CD14-positive monocyte (primary cell): ENCODE measurements around the gene ADAMTSL1. TPM values are rescaled to one million over a fixed set of nuclear protein-coding genes. Genes with fewer than 3 reads are reported as not detected.

Source experiments
- DNase-seq, 3 donors: peaks; one replicate each; pipeline ENCODE4 v3.0.0-alpha.2; 2011 to 2022
- H2AFZ ChIP-seq: 2 replicates; pipeline ENCODE4 v1.6.0; 2012; ENCODE audit warnings: mild to moderate bottlenecking, low read depth, low read length, inconsistent platforms; ENCODE audit not compliant: insufficient read depth, poor library complexity, severe bottlenecking
- H3K27ac ChIP-seq, 2 donors: 1 replicate in 1 of 2; 2 replicates in 1 of 2; pipeline ENCODE4 v1.5.1; 2012 to 2013; ENCODE audit warnings: low read length in 2 of 2, control low read depth in 1 of 2, inconsistent platforms in 1 of 2, low read depth in 1 of 2, mild to moderate bottlenecking in 1 of 2
- H3K27me3 ChIP-seq, 2 donors: one replicate each; pipeline versions ENCODE4 v1.6.0 to v1.6.1; 2011 to 2013; ENCODE audit warnings: low read length in 2 of 2; ENCODE audit not compliant: control insufficient read depth in 2 of 2, insufficient read depth in 2 of 2
- H3K36me3 ChIP-seq, 2 donors: replicated peaks in 1 of 2; 1 replicate in 1 of 2; 2 replicates in 1 of 2; pipeline versions ENCODE4 v1.5.1 to v1.6.1; 2012 to 2013; ENCODE audit warnings: low read length in 2 of 2, control low read depth in 1 of 2, inconsistent platforms in 1 of 2, mild to moderate bottlenecking in 1 of 2; ENCODE audit not compliant: insufficient read depth in 2 of 2, control insufficient read depth in 1 of 2
- H3K4me1 ChIP-seq, 2 donors: 1 replicate in 1 of 2; 2 replicates in 1 of 2; pipeline versions ENCODE4 v1.5.1 to v1.6.1; 2012 to 2013; ENCODE audit warnings: low read length in 2 of 2, control low read depth in 1 of 2, inconsistent platforms in 1 of 2, mild to moderate bottlenecking in 1 of 2, moderate library complexity in 1 of 2; ENCODE audit not compliant: insufficient read depth in 2 of 2, control insufficient read depth in 1 of 2
- H3K4me2 ChIP-seq: replicated peaks from 2 replicates; pipeline ENCODE3; 2012; ENCODE audit warnings: low read length, moderate library complexity, mild to moderate bottlenecking; ENCODE audit not compliant: poor library complexity, severe bottlenecking; ENCODE audit errors: extremely low read depth
- H3K4me3 ChIP-seq, 3 experiments: fragments of 200-600 bp in 1 of 3; sonication (generic) in 1 of 3; replicated peaks in 1 of 3; 1 replicate in 2 of 3; 2 replicates in 1 of 3; pipeline ENCODE4 v1.5.1; 2011 to 2013; ENCODE audit warnings: low read length in 3 of 3, mild to moderate bottlenecking in 3 of 3, control low read depth in 2 of 3, low read depth in 2 of 3, inconsistent platforms in 1 of 3, moderate library complexity in 1 of 3
- H3K79me2 ChIP-seq: 2 replicates; pipeline ENCODE4 v1.6.0; 2012; ENCODE audit warnings: mild to moderate bottlenecking, control low read depth, inconsistent platforms, low read length, moderate library complexity; ENCODE audit not compliant: insufficient read depth
- H3K9ac ChIP-seq: 2 replicates; pipeline ENCODE4 v1.6.0; 2017; ENCODE audit warnings: low read length, mild to moderate bottlenecking; ENCODE audit not compliant: insufficient read depth, poor library complexity, severe bottlenecking
- H3K9me3 ChIP-seq, 2 donors: replicated peaks in 1 of 2; 1 replicate in 1 of 2; 2 replicates in 1 of 2; pipeline versions ENCODE4 v1.5.1 to v1.6.1; 2012 to 2013; ENCODE audit warnings: low read length in 2 of 2, control low read depth in 1 of 2; ENCODE audit not compliant: control insufficient read depth in 1 of 2, insufficient read depth in 1 of 2
- H4K20me1 ChIP-seq: 2 replicates; pipeline ENCODE4 v1.6.0; 2012; ENCODE audit warnings: mild to moderate bottlenecking, low read length, control low read depth, moderate library complexity; ENCODE audit not compliant: insufficient read depth
- H3K27ac Mint-ChIP-seq, 7 donors: one replicate each; pipeline ENCODE4 v1.8.0; 2020; ENCODE audit warnings: mild to moderate bottlenecking in 7 of 7, mixed read lengths in 7 of 7, moderate library complexity in 6 of 7, inconsistent platforms in 2 of 7
- H3K27me3 Mint-ChIP-seq, 3 donors: one replicate each; pipeline ENCODE4 v1.8.0; 2021 to 2022; ENCODE audit warnings: low read depth in 3 of 3, mild to moderate bottlenecking in 3 of 3, mixed read lengths in 3 of 3, moderate library complexity in 3 of 3, inconsistent platforms in 1 of 3
- H3K36me3 Mint-ChIP-seq, 2 donors: one replicate each; pipeline ENCODE4 v1.8.0; 2020; ENCODE audit warnings: mixed read lengths in 2 of 2, inconsistent platforms in 1 of 2, mild to moderate bottlenecking in 1 of 2
- H3K4me1 Mint-ChIP-seq: one replicate; pipeline ENCODE4 v1.8.0; 2020; ENCODE audit warnings: mild to moderate bottlenecking, mixed read lengths
- H3K4me3 Mint-ChIP-seq, 2 donors: one replicate each; pipeline ENCODE4 v1.8.0; 2020; ENCODE audit warnings: mild to moderate bottlenecking in 2 of 2, mixed read lengths in 2 of 2, moderate library complexity in 1 of 2
- H3K9me3 Mint-ChIP-seq, 7 donors: one replicate each; pipeline ENCODE4 v1.8.0; 2020 to 2022; ENCODE audit warnings: mixed read lengths in 7 of 7, mild to moderate bottlenecking in 6 of 7, moderate library complexity in 6 of 7, inconsistent platforms in 2 of 7
- WGBS: methylation state at CpG from one replicate; pipeline ENCODE4 v1.1.5; 2013; ENCODE audit warnings: missing lambda C conversion rate; ENCODE audit not compliant: insufficient coverage; 5-methylcytosine and 5-hydroxymethylcytosine counted together
- intact Hi-C, 2 donors: fragments of 100-400 bp; cut with micrococcal nuclease; formaldehyde crosslinking; loops; one replicate each; pipeline versions ENCODE4 v1.15.0 to v1.15.1; 2023
- polyA plus RNA-seq, 3 donors: library from polyadenylated mRNA; depleted of rRNA in 1 of 3; unstranded in 2 of 3; stranded (reverse) in 1 of 3; fragments of 300-500 nt in 2 of 3; fragments of >200 nt in 1 of 3; fragmentation: Illumina TruSeq in 2 of 3; gene quantifications; 1 replicate in 2 of 3; 2 replicates in 1 of 3; pipeline ENCODE4 v1.2.3, GENCODE V29; 2012 to 2021
- TF ChIP-seq, protein P1 (sequence below): fragments of 200-600 bp; IDR thresholded peaks from one replicate; pipeline ENCODE4 v1.8.0; 2022; ENCODE audit warnings: antibody characterized with exemption, mild to moderate bottlenecking

Gene ADAMTSL1
- polyA plus RNA-seq, 3 donors, result not detected

DNA sequence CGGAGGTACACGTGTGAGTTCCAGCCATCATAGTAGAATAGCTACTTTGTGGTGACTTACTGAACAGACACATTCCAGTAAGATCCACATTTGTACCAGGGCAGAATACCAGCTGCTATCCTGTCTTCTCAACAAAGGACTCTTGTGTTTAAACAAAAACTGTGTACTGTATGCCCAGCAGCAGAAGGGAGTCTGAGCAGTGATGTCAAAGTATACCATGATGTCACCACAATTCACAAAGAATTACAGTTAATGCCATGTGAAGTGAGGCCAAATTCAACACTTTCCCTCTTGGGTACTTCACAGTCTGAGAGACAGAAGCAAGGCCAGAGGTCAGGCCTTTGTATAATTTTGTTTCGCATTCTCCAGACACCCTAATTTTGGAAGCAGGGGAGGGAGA, 137.0 kb downstream of the ADAMTSL1 start:
- H3K4me3 ChIP-seq, result no peak overlapping the region
- DNase-seq, result no peak
- no peaks in the 10 kb centered on the region for H3K9me3 ChIP-seq
- no peaks in the 10 kb centered on the region for H3K4me1 Mint-ChIP-seq
- no peak overlapping the region for H2AFZ ChIP-seq
- H3K27me3 Mint-ChIP-seq, result no peaks in the 10 kb centered on the region
- intact Hi-C loops, result loop anchor here in 1 of 2 donors (10.0 kb wide), 1 partner anchor 56 kb away; no protein-coding TSS in a partner anchor
- no peak overlapping the region for H3K9ac ChIP-seq
- H4K20me1 ChIP-seq, result no peaks in the 10 kb centered on the region
- H3K36me3 Mint-ChIP-seq, result no peaks in the 10 kb centered on the region
- no CpG with 5 or more reads among the region's 3 CpGs for WGBS
- H3K4me3 Mint-ChIP-seq, result no peak overlapping the region
- H3K9me3 Mint-ChIP-seq, result peaks cover 0 to 5% (median 3%) of the 10 kb centered on the region in 7 donors
- H3K4me2 ChIP-seq, result no peak overlapping the region
- H3K4me1 ChIP-seq, result no peaks in the 10 kb centered on the region
- no peak overlapping the region for H3K27ac Mint-ChIP-seq
- no peak overlapping the region for H3K27ac ChIP-seq
- H3K27me3 ChIP-seq, result no peaks in the 10 kb centered on the region
- TF ChIP-seq, protein P1, sequence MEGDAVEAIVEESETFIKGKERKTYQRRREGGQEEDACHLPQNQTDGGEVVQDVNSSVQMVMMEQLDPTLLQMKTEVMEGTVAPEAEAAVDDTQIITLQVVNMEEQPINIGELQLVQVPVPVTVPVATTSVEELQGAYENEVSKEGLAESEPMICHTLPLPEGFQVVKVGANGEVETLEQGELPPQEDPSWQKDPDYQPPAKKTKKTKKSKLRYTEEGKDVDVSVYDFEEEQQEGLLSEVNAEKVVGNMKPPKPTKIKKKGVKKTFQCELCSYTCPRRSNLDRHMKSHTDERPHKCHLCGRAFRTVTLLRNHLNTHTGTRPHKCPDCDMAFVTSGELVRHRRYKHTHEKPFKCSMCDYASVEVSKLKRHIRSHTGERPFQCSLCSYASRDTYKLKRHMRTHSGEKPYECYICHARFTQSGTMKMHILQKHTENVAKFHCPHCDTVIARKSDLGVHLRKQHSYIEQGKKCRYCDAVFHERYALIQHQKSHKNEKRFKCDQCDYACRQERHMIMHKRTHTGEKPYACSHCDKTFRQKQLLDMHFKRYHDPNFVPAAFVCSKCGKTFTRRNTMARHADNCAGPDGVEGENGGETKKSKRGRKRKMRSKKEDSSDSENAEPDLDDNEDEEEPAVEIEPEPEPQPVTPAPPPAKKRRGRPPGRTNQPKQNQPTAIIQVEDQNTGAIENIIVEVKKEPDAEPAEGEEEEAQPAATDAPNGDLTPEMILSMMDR, result no peak
- no peaks in the 10 kb centered on the region for H3K36me3 ChIP-seq
- H3K79me2 ChIP-seq, result no peaks in the 10 kb centered on the region

GRCh38 chr9:18611971-18612370, 138.0 kb downstream of the ADAMTSL1 start:
- Histone ChIP-seq H3K9ac (no peak overlapping the region), H3K27ac (no peak overlapping the region), H2AFZ (no peak overlapping the region), H4K20me1 (no peaks in the 10 kb centered on the region), H3K36me3 (no peaks in the 10 kb centered on the region), H3K4me3 (no peak overlapping the region), H3K4me1 (no peaks in the 10 kb centered on the region), H3K79me2 (no peaks in the 10 kb centered on the region), H3K27me3 (no peaks in the 10 kb centered on the region), H3K9me3 (no peaks in the 10 kb centered on the region), H3K4me2 (no peak overlapping the region)
- intact Hi-C loops, result loop anchor here in 1 of 2 donors (10.0 kb wide), 1 partner anchor 57 kb away; no protein-coding TSS in a partner anchor
- no peaks in the 10 kb centered on the region for H3K27me3 Mint-ChIP-seq
- no peaks in the 10 kb centered on the region for H3K4me1 Mint-ChIP-seq
- peaks cover 0 to 5% (median 3%) of the 10 kb centered on the region in 7 donors for H3K9me3 Mint-ChIP-seq
- no peak for DNase-seq
- H3K36me3 Mint-ChIP-seq, result no peaks in the 10 kb centered on the region
- H3K4me3 Mint-ChIP-seq, result no peak overlapping the region
- no peak overlapping the region for H3K27ac Mint-ChIP-seq
- TF ChIP-seq, protein P1, result no peak
